Jurkat, Clone E6-1 (cell line): ENCODE results near the gene WDR64.
"Not testable (repeated sequence)": the region's sequence is repeated elsewhere in the genome, so short reads cannot be mapped to it uniquely, and the experiment has no call there.

Source experiments
- DNase-seq: peaks from one replicate; pipeline ENCODE4 v3.0.0-alpha.2; 2011; ENCODE audit warnings: low read depth, low spot score
- H3K4me3 ChIP-seq: 2 replicates; pipeline ENCODE4 v1.5.1; 2011; ENCODE audit warnings: mild to moderate bottlenecking, low read length, control low read depth, moderate library complexity

WDR64 gene

GRCh38 chr1:241646201-241646600 lies 5.9 kb upstream of the WDR64 start:
- H3K4me3 ChIP-seq: no peak overlapping the region
- DNase-seq: no peak

GRCh38 chr1:241647658-241648057 lies 4.4 kb upstream of the WDR64 start:
- no peak for DNase-seq
- H3K4me3 ChIP-seq: no peak overlapping the region

- no peak overlapping the region for H3K4me3 ChIP-seq
- no peak for DNase-seq
Observed at GRCh38 chr1:241648159-241648558, 3.9 kb upstream of the WDR64 start.

- no peak for DNase-seq
- no peak overlapping the region for H3K4me3 ChIP-seq
Observed at GRCh38 chr1:241654019-241654418, 1.9 kb downstream of the WDR64 start.

GRCh38 chr1:241654641-241655040 lies 2.6 kb downstream of the WDR64 start:
- no peak overlapping the region for H3K4me3 ChIP-seq
- DNase-seq: no peak

- H3K4me3 ChIP-seq: no peak overlapping the region
- DNase-seq: no peak
Observed at GRCh38 chr1:241658081-241658793, 6.2 kb downstream of the WDR64 start.

- not testable (repeated sequence) for DNase-seq, H3K4me3 ChIP-seq
Observed at GRCh38 chr1:241659016-241659415, 6.9 kb downstream of the WDR64 start.

GRCh38 chr1:241660424-241660972 lies 8.4 kb downstream of the WDR64 start:
- no peak for DNase-seq
- H3K4me3 ChIP-seq: no peak overlapping the region

- DNase-seq: no peak
- H3K4me3 ChIP-seq: no peak overlapping the region
Observed at GRCh38 chr1:241666419-241666818, 14.3 kb downstream of the WDR64 start.

- no peak for DNase-seq
- no peak overlapping the region for H3K4me3 ChIP-seq
Observed at GRCh38 chr1:241672301-241672700, 20.2 kb downstream of the WDR64 start.

- no peak for DNase-seq
Observed at GRCh38 chr1:241674805-241675384, 22.8 kb downstream of the WDR64 start.

GRCh38 chr1:241675983-241676382 lies 23.9 kb downstream of the WDR64 start:
- DNase-seq: no peak
- H3K4me3 ChIP-seq: no peak overlapping the region

More at GRCh38 chr1:241674805-241675384, 22.8 kb downstream of the WDR64 start:
- H3K4me3 ChIP-seq: no peak overlapping the region

GRCh38 chr1:241677201-241677600 lies 25.1 kb downstream of the WDR64 start:
- peak; percentile 90 for DNase-seq
- H3K4me3 ChIP-seq: no peak overlapping the region; the same call in 1 of the 2 replicates

- no peak for DNase-seq
- no peak overlapping the region for H3K4me3 ChIP-seq
Observed at GRCh38 chr1:241678536-241678935, 26.5 kb downstream of the WDR64 start.

GRCh38 chr1:241679404-241679803 lies 27.3 kb downstream of the WDR64 start:
- no peak for DNase-seq

GRCh38 chr1:241679961-241680360 lies 27.9 kb downstream of the WDR64 start:
- no peak for DNase-seq
- H3K4me3 ChIP-seq: no peak overlapping the region

More at GRCh38 chr1:241679404-241679803, 27.3 kb downstream of the WDR64 start:
- no peak overlapping the region for H3K4me3 ChIP-seq

- not testable (repeated sequence) for H3K4me3 ChIP-seq, DNase-seq
Observed at GRCh38 chr1:241681861-241682448, 29.9 kb downstream of the WDR64 start.

- H3K4me3 ChIP-seq: no peak overlapping the region
Observed at GRCh38 chr1:241682921-241683320, 30.8 kb downstream of the WDR64 start.

GRCh38 chr1:241684108-241684507 lies 32.0 kb downstream of the WDR64 start:
- no peak for DNase-seq
- no peak overlapping the region for H3K4me3 ChIP-seq

More at GRCh38 chr1:241682921-241683320, 30.8 kb downstream of the WDR64 start:
- DNase-seq: no peak

- no peak for DNase-seq
- no peak overlapping the region for H3K4me3 ChIP-seq
Observed at GRCh38 chr1:241688940-241689368, 36.9 kb downstream of the WDR64 start.
